GM21528 (cell line): ENCODE measurements around the gene TKTL1.
"Not testable (repeated sequence)": the region's sequence is repeated elsewhere in the genome, so short reads cannot be mapped to it uniquely, and the experiment has no call there.

Source experiments
- ATAC-seq: cut with Tn5 transposase; IDR thresholded peaks from one replicate; pipeline ENCODE4 v1.9.1; 2021; ENCODE audit warnings: mild to moderate bottlenecking, moderate library complexity; ENCODE audit not compliant: unreplicated experiment, low FRiP score

The TKTL1 gene

GRCh38 chrX:154295664-154296310 lies at the start of gene TKTL1:
Gene TKTL1 (plus strand): TSS chrX:154295795. CDS start chrX:154295860, 65 bp downstream.
- no peak for ATAC-seq

DNA sequence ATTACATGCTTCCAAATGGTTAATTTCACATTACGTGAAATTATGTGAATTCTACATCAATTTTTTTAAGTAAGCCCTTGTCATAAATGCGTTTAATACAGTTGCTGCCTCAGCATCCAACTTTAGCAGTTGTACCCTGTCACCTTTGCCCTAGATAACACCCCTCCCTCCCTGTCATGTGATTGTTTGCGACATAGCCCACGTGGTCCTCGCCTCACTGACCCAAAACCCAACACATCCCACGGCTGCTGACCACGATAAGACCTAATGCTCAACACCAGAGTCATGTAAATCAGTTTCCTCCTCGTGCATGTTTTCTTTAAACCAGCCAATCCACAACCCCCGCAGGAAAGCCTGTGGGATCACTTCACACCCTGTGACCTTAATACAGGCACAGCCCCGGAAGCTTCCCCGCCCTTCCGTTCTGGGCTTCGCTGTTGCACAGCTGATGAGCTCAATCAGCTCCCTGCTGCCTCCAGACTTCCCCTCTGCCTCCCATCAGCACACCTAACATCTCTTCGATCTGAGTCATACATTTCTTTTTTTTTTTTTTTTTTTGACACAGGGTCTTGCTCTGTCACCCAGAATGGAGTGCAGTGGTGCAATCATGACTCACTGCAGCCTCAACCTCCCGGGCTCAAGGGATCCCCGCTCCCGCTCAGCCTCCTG lies 48.1 kb upstream of the TKTL1 start:
- not testable (repeated sequence) for ATAC-seq

GRCh38 chrX:154248076-154248475 lies 47.5 kb upstream of the TKTL1 start:
- not testable (repeated sequence) for ATAC-seq

GRCh38 chrX:154257282-154257681 lies 38.3 kb upstream of the TKTL1 start, which contains the start of gene OPN1MW3:
Gene OPN1MW3 (plus strand): TSS chrX:154257582. CDS start chrX:154257620, 38 bp downstream.
- not testable (repeated sequence) for ATAC-seq

- not testable (repeated sequence) for ATAC-seq
Measured at GRCh38 chrX:154258711-154259110, 36.9 kb upstream of the TKTL1 start.

GRCh38 chrX:154263072-154263471 lies 32.5 kb upstream of the TKTL1 start:
- not testable (repeated sequence) for ATAC-seq

- not testable (repeated sequence) for ATAC-seq
Measured at GRCh38 chrX:154269245-154269644, 26.4 kb upstream of the TKTL1 start.

DNA sequence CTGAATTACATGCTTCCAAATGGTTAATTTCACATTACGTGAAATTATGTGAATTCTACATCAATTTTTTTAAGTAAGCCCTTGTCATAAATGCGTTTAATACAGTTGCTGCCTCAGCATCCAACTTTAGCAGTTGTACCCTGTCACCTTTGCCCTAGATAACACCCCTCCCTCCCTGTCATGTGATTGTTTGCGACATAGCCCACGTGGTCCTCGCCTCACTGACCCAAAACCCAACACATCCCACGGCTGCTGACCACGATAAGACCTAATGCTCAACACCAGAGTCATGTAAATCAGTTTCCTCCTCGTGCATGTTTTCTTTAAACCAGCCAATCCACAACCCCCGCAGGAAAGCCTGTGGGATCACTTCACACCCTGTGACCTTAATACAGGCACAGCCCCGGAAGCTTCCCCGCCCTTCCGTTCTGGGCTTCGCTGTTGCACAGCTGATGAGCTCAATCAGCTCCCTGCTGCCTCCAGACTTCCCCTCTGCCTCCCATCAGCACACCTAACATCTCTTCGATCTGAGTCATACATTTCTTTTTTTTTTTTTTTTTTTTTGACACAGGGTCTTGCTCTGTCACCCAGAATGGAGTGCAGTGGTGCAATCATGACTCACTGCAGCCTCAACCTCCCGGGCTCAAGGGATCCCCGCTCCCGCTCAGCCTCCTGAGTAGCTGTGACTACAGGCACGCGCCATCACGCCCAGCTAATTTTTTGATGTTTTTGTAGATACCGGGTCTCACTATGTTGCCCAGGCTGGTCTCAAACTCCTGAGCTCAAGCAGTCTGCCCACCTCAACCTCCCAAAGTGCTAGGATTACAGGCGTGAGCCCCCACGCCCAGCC lies 10.9 kb upstream of the TKTL1 start:
- not testable (repeated sequence) for ATAC-seq

DNA sequence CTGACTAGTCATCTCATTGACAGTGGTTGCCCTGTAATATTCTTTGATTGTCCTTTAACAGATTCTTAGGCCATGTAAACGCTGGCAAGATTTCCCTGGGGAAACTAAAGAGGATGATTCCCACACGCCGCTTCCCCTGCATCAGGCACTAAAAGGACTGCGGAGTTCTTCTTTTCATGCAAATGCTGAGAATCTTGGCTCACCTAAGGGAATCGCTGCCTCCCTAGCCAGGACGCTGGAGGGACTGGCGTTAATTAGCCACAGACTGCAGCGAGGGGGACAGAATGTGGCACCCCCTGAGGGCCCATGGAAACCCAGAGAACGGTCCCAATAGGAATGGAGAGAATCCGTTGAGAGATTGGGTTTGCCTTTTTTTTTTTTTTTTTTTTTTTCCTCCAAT lies 9.2 kb upstream of the TKTL1 start:
- not testable (repeated sequence) for ATAC-seq

DNA sequence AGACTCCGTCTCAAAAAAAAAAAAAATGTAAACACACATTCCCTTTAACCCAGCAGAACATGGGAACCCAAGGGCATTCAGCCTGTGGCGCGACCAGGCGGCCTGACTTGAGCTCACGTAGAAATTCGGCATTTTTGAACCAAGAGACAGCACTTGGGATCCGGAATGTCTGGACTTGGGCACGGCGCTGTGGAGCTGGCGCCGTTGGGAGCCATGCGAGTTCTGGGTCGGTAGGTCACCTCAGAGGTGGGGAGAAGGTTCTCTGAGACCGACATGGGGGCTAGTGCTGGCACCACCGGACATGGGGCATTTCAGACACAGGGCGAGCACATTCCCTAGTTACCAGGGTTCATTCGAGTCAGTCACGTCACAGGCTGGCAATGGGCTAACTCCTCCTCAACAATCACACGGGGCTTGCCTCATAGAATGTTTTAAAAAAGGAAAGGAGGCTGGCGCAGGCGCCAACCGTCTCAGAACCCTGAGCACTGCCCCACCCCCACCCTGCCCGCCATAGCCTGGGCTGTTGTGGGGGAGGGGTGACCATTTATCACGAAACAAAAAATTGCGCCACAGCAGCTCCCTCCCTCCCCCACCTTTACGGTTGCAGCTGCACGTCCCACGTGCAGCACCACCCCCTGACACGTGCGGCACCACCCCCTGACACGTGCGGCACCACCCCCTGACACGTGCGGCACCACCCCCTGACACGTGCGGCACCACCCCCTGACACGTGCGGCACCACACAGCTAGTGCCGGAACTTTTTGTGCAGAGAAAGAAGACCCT lies 612 bp upstream of the TKTL1 start, which contains the start of gene TEX28:
Gene TEX28 (minus strand): TSS at position 334 of the 784 bp plus-strand sequence. CDS start 3,007 bp downstream, outside the sequence.
- no peak for ATAC-seq

DNA sequence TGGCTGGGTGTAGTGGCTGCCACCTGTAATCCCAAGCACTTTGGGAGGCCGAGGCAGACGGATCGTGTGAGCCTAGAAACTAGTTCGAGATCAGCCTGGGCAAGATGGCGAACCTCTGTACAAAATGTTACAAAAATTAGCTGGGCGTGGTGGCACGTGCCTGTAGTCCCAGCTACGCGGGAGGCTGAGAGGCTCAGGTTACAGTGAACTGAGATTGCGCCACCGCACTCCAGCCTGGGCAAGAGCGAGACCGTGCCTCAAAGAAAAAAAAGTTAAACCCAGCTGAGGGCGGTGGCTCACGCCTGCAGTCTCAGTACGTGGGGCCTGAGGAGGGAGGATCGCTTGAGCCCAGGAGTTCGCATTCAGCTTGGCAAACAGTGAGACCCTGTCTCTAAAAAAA lies 1.1 kb downstream of the TKTL1 start:
- no peak for ATAC-seq

DNA sequence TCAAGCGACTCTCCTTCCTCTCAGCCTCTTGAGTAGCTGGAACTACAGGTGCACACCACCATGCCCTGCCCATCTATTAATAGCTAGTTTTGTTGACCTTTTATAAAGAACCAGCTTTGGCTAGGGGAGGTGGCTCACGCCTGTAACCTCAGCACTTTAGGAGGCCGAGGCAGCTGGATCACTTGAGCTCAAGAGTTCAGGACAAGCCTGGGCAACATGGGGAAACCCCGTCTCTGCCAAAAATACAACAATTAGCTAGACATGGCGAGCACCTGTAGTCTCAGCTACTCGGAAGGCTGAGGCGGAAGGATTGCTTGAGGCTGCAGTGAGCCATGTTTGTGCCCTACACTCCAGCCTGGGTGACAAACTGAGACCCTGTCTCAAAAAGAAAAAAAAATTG lies 2.7 kb downstream of the TKTL1 start:
- ATAC-seq: no peak

GRCh38 chrX:154300816-154301215 lies 5.2 kb downstream of the TKTL1 start:
- ATAC-seq: no peak

DNA sequence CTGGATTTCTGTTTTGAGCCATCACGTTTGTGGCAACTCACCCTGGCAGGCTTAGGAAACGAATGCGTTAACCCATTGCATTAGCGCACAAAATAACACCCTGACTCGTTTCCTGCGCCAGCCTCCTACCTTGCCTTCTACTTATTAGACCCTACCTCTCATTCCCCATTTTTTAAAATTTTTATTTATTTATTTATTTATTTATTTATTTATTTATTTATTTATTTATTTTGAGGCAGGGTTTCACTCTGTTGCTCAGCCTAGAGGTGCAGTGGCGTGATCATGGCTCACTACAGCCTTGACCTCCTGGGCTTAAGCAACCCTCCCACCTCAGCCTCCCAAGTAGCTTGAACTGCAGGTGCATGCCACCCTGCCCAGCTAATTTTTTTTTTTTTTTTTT lies 7.4 kb downstream of the TKTL1 start:
- not testable (repeated sequence) for ATAC-seq

GRCh38 chrX:154303476-154303875 lies 7.9 kb downstream of the TKTL1 start:
- ATAC-seq: no peak

DNA sequence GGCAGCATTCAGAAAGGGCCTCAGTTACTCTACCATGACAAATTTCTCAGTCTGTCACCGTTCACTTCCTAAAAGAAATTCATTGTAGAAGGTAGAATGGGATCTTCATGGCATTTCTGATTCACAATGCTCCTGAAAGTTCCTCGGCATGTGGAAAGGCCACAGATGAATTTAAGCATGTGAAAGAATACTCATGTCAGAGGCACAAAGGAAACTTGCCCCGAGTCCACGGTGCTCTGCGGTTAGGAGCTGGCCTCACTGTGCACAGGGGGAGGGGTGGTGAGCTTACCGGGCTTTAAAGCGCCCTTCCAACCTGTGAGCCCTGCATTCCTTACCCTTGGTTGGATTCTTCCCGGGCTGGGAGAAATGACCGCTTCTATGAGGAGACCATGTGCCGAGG lies 9.3 kb downstream of the TKTL1 start:
- no peak for ATAC-seq

DNA sequence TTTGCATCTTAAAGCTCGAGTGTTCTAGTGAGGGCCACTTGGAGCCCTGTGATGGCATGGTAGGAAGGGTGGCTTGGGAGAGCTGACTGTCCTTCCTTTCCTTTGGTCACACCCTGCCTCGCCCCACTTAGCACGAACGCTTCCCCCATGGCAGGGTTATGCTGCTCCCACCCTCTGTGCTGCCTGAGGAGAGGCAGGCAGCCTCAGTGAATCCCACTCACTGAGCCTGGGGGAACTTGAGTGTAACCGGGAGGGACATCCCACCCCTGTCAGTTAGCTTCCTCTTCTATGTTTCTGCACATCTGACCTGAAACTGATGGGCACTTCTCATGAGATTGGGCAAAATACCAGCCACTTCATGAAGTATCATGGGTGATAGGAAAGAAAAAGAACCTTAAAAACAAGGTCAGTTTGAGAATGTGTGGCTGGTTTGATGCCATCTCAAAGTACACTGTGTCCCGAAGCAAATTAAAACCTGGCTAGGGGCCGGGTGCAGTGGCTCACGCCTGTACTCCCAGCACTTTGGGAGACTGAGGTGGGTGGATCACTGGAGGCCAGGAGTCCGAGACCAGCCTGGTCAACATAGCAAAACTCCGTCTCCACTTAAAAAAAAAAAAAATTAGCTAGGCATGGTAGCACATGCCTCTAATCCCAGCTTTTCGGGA lies 10.1 kb downstream of the TKTL1 start:
- ATAC-seq: no peak

GRCh38 chrX:154307202-154307601 lies 11.6 kb downstream of the TKTL1 start:
- no peak for ATAC-seq

- ATAC-seq: no peak
Measured at GRCh38 chrX:154308108-154308946, 12.7 kb downstream of the TKTL1 start.
